Hematopoietic multipotent progenitor cell (in vitro differentiated cells): ENCODE results near the gene WNK2. TPM values are rescaled to one million over a fixed set of nuclear protein-coding genes. Genes with fewer than 3 reads are reported as not detected.
A peak's percentile ranks its signal among the peaks of the same experiment; 100 is the strongest.

Experiments used
- DNase-seq, 3 donors: peaks; one replicate each; pipeline ENCODE4 v3.0.0-alpha.2; 2011 to 2015; ENCODE audit warnings: low read depth in 2 of 3, low spot score in 2 of 3
- total RNA-seq: library from RNA; depleted of rRNA; stranded (reverse); fragments of >200 nt; gene quantifications from one replicate; pipeline ENCODE4 v1.2.3, GENCODE V29; 2012

Gene WNK2
- total RNA-seq, 1 donor = under 0.01 TPM

DNA sequence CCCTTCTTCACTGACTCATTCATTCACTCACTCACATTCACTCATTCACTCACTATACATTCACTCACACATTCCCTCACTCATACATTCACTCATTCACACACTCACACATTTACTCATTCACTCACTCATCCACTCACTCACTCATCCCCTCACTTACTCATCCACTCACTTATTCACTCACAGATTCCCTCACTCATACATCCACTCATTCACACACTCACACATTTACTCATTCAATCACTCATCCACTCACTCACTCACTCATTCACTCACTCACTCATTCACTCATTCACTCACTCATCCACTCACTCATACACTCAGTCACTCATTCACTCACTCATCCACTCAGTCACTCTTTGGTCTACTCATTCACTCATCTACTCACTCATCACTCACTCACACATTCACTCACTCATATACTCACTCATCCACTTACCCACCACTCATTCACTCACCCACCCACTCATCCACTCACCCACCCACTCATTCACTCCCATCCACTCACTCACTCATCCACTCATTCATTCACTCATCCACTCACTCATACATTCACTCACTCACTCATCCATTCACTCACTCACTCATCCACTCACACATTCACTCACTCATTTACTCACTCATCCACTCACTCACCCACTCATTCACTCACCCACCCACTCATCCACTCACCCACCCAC, 27.2 kb downstream of the WNK2 start:
- no peak for DNase-seq

DNA sequence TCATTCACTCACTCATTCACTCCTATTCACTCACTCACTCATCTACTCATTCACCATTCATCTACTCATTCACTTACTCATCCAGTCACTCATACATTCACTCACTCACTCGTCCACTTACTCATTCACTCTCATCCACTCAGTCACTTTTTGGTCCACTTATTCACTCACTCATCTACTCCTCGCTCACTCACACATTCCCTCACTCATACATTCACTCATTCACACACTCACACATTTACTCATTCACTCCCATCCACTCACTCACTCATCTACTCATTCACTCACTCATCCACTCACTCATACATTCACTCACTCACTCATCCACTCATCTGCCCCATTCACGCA, 27.7 kb downstream of the WNK2 start:
- DNase-seq = no peak

DNA sequence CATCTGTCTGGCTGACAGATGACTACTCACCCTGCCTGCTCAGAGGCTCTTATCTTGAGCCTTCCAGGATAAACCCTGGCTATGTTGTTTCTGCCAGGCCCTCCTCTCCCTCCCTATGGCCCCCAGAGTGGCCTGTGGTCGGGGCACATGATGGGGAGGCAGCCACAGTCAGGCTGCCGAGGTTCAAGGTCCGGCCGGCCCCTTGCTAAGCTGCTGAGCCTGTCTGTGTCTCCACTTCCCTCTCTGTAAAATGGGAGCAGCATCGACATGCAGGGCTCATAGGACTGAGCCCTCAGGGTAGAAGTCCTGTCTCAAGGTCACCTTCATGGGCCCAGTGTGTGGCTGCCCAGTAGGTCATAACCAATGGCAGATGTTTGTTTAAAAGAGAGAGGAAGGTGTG, 28.5 kb downstream of the WNK2 start:
- no peak for DNase-seq

DNA sequence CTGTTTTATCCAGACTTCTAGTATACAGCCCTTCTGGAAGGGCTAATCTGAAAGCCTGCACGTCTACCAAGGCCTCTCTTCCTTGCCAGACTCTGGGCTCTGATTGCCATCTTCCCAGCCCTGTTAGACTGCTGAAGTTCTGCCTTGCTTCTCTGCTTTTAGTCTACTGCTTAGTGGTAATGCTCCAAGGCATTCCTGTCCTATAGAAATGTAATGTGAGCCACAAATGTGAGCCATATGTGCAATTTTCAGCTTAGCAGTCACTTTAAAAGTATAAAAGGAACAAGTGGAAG, 32.1 kb downstream of the WNK2 start:
- DNase-seq = no peak

DNA sequence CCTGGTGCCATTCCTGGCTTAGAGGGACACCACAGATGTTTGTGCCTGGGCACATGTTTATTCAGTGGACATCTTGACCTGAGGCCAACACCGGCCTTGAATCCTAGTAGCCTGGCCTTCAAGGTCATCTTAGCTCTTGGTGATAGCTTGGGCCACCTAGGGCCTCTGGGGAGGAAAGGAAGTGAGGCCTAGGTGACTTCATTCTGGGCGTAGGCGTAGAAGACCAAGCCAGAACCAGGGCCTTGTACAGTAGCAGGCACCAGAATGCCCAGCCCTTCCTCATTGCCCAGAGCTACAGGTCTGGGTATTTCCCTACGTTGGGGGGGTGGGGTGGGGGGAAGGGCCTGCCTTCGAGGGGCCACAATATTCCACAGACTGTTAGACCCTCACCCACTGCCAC, 33.8 kb downstream of the WNK2 start:
- no peak for DNase-seq

DNA sequence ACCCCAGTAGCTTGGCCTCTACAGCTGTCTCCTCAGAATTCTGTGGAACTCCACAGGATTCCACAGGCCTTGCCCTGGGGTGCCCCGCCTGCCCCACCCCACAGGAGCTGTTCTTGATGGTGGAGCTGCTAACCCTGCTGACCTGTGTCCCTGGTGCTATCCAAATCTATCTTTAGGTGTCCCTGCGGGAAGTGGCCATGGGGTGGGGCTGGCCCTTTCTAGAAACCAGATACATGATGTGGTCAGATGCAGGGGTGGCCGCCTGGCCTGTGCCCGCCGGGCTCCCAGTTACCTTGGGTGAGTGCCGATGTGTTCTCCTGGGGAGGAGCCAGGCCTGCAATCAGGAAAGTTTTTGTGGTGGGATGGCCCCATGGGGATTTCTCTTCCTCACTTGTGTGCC, 34.2 kb downstream of the WNK2 start:
- no peak for DNase-seq

DNA sequence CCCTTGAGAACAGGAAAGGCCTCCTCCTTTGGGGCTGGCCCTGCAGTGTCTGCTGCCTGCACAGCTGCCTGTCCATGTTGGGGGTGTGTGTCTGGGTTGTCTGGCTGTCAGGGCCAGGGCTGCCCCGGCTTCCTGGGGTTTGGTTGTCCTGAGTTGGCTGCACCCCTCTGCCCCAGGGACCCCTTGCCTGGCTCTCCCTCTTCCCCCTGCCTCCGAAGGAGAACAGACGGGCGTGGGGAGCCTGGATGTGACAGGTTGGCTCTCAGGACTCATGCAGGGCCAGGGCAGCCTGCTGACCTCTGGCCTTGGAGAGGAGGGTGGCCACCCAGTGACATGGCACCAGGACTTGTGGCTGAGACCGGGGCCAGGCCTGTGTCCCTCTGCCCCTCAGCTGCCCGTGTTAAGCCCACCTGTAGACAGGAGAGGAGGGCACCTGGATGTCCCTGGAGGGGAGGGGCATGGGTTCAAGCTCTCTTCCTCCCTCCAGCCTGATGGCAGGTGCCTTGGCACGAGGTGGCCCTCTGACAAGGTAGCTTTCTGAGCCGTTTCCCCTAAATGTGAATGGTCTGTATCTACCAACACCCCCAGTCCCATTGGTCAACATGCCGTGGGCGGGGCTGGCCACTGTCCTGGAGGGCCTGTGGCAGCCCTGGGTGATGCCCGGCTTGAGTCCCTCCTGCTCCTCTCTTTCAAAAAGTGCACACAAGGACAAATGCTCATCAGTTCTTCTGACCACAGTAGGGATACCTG, 34.9 kb downstream of the WNK2 start:
- DNase-seq = no peak

DNA sequence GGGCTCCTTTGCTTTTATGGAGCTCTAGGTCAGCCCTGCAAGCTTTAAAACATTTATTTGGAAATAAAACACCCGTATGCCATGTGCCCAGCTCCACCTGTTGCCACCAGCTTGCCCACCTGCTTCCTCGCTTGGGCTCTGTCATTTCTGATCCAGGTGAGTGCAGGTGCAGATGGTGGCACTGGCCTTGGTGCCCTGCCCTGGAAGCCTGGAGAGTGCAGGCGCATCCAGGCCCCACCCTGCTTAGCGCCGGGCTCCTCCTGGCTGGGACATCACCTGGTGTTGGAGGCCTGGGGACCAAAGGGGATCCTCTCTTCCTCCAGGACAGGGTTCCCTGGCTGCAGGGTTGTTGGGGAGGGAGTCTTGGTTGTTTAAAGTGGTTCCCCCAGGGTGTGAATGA, 35.8 kb downstream of the WNK2 start:
- no peak for DNase-seq

DNA sequence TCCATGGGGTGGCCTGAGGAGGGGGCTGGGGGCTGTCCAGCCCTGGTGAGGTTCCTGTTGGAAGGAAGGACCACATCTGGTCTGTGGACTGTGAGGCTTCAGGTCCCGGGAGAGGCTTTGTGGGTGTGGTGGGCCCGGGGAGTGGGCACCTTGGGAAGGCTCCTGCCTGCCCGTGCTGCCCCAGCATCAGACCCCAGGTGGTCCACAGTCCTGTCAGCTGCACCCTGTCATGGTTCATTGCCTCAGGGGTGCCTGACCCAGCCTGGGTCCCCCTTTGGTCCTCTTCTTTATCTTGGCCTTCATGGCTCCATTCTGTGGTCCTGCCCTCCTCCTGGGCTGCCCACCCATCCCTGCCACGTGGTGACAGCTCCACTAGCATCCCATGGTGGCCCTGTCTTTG, 36.7 kb downstream of the WNK2 start:
- no peak for DNase-seq

DNA sequence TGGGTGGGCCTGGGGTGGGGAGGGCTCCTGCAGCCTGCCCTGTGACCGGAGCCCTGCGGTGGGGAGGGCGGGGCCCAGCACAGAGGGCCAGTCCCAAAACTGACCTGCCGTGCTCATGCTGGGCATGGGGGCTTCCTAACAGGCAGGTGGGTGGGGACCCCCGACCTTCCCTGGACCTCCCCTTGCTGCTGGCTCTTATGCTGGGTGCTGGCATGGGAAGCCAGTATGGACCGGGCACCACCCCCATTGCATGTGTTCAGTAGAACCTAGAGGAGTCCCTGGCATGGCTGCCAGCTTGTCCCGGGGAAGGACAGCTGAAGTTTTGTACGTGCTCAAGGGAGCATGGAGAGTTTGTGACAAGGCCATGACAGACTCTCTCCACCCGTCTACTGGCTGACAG, 37.1 kb downstream of the WNK2 start:
- no peak for DNase-seq

DNA sequence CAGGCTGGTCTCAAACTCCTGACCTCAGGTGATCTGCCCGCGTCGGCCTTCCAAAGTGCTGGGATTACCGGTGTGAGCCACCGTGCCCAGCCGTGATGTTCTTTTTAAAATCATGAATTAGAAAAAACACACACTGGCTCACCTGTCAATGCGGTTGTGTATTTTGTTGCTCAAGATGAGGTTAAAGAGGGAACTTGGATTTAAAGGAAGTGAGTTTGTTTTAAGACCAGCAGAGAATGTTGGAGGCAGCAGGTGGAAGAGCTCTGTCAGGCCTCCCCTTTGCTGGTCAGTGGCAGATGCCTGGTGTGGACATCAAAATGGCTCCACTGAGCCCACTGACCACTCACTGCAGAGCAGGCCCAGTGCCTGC, 38.9 kb downstream of the WNK2 start:
- peak in 2 of 3 donors; percentile 21 to 59 for DNase-seq

DNA sequence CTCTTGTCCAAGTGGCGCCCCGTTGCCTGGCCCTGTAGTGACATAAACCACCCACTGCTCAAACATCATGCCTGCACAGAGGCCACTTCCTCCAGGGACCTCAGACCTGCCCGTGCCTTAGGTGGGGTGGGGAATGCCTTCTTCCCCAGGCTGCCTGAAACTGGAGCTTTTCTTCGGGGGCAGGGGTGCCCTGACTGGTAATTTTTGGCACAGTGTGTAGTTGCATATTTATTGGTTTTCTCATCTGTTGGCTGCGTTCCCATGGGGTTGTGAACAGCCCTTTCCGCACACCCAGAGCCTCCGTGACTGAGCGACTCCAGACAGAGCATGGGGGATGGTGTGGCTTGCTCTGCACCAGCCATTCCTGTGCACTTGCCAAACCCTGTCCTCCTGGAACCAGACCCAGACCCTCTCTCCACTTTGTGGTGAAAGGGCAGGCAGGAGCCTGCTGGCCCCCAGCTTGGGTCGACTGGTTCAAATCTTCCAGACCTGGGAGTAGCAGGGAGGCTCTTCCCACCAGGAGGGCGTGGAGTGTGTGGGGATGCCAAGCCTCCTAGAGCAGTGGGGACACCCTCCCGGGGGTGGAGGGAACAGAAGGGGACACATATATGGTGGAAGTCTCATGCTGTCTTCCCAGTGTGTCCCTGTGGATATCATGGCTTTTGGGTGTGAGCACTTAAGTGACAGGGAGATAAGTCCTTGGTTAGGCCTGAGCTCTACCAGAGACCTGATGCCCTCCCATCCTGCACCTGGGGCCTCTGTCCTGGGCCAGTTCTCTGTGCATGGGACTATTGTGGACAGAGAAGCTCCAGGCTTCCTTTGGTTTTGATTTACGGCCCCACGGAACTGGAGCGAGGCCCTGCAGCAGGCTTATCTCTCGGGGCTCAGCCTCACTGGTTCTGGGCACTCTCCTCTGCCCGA, 39.6 kb downstream of the WNK2 start:
- peak in 2 of 3 donors; percentile 19 to 47 for DNase-seq

DNA sequence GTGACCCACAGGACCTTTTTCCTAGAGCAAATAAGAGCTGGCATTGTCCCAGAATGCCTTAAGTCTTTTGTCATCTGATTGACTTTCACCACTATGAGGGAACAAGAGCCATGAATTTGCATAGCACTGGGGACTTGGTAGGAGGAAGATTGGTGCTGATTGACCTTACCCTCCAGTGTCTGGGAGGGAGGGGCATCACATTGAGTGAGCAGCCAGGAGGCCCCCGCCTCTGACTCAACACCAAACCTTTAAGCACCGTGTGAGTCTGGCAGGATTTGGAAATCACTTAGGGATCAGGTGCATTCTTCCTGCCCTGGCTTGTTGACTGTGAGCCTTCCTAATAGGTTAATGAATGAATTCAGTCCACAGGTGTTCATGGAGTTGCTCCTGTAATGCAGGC, 40.7 kb downstream of the WNK2 start:
- DNase-seq = no peak

DNA sequence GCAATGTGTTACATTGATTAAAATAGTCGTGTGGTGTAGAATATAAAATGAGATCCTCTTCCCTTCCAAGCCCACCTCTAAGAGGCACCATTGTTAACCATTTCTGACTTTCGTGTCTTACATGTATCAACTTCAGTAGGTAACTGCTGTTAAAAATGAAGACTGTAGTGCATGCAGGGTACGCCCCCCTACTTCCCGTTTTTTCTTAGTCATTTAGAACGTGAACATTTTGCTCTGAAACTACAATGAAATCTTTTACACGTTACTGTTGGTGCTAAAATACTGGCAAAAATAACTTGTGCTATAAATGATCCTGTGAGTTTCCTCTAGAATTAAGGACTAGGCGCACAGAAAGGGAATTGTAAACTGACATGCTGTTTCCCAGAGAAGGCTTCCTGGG, 41.5 kb downstream of the WNK2 start:
- peak in 2 of 3 donors; percentile 32 to 62 for DNase-seq

DNA sequence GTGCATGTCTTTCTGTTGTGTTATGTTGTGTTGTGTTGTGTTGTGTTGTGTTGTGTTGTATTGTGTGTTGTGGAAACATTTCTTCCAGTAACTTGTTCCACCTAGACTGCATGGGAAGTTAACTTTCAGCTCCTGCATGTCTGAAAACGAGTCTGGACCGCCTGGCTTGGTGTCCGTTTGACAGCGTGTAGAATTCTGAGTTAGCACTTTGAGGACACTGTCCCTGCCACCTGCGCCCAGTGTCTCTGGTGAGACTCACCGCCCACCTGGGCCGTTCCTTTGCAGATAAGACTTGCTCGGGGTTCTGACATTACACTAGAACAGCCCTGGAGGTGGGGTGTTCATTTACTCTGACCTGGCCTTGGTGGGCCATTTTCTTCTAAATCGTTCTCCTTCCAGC, 42.0 kb downstream of the WNK2 start:
- no peak for DNase-seq

DNA sequence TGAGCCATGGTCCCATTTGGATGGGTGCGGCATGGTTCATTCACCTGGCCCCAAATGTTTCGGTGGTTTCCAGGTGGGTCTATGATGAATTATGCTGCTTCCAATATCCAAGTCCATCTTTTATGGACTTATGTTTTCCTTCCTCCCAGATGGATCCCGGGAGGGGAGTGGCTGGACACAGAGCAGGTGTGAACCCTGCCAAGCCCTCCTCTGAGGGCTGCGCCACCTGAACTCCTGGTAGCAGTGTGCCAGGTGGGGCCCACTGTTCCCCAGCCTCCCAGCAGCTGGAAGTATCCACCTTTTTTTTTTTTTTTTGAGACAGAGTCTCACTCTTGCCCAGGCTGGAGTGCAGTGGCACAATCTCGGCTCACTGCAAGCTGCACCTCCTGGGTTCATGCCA, 42.9 kb downstream of the WNK2 start:
- DNase-seq = no peak

DNA sequence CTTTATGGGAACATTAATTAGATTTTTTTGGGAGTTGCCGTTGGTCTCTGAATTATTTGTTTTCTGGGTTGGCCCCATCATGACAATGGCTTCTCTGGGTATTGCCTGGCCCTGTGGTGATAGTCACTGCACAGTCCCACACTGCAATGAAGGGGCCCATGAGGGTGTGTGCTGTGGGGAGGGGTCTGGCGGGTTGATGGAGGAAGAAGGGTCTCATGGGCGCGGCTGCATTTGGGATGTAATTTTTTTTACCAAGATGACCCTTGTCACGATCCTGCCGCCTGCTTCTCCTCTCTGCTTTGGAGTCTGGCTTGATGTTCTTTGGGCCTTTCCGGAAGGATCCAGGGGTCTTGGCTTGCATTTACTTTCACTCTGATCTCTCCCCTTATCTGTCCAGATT, 44.1 kb downstream of the WNK2 start:
- DNase-seq = no peak

DNA sequence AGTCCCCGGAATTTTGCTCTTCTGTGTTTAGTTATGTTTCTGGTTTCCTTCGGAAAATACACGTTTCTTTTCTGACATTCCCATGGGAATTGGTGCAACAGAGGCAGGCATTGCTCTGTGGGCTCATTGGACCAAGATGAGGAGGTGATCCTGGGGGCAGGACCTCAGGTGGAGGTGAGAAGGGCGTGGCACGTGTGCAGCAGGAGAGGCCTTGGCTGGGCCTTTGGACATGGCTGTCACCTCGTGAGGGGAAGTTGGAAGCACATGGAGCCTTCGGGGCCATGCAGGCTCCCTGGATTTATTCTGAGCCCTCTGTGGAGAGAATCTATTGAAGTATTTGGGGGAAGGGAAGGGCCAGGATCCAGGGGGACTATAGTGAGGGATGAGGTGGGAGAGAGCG, 44.5 kb downstream of the WNK2 start:
- no peak for DNase-seq

DNA sequence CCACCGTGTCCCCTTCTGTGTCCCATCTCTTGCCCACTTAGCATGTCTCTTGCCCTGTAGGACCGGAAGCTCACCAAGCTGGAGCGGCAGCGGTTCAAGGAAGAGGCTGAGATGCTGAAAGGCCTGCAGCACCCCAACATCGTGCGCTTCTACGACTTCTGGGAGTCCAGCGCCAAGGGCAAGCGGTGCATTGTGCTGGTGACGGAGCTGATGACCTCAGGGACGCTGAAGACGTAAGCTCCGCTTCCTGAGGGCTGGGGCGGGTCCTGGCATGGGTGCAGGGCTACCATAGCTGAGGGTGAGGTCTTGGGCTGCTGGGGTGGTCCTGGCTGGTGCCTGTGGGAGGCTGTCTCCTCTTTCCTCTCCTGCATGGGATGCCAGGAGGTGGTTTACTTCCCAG, 45.7 kb downstream of the WNK2 start:
- no peak for DNase-seq

DNA sequence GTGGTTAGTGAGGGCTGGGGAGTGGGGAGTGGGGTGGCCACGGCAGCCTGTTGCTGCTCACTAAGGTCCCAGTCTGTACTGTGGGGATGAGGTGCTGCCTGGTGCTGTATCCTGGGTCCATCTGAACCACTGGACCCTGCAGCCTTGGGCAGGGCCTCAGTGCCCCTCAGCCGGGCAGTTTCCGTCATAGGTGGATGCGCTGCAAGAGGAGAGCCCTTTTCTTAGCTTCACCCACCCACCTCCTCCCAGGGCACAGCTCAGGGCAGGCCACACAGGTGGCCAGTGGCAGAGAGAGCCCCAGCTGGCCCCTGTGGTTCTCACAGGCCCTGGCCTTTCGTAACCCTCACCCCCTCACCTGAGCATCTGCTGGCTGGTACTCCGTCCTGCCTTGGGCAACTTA, 46.2 kb downstream of the WNK2 start:
- DNase-seq = no peak

DNA sequence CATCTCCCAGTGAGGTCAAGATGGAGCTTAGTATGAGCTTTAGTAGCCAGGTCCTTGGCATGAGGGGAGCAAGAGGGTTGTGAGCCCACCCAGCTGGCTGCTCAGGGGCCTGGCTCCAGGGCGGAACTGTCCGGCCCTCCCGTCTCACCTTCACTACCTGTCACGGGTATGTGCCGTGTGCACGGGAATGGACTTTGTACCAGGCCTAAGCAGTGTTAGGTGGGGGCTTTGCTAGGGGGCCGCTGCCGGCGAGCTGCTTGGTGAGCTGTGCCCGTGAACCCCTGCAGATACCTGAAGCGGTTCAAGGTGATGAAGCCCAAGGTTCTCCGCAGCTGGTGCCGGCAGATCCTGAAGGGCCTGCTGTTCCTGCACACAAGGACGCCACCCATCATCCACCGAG, 46.7 kb downstream of the WNK2 start:
- no peak for DNase-seq

DNA sequence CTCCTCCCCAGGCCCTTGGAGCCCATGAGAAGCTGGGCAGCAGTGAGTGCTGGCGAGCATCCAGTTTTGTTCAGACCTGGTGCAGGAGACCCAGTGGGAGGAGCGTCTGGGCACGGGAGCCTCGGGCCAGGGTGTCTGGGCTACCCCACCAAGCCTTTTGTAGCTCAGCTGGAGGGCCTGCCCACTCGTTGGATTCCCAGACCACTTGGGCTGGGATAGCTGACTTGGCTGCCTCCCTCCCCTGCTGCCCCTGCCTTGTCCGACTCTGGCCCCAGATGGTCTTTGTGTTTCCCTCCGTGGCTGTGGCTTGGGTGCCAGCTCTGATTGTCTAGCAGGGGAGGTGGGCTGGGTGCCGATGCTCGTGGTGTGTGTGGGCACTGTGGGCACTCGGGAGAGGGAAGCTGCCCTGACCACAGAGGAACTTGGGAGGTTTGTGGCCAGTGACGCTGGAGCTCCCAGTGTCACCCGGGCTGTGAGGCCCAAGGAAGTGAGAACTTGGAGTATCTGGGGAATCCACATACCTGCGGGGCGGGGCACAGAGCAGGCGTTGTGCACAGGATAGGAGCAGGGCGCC, 47.3 kb downstream of the WNK2 start:
- DNase-seq = peak in 2 of 3 donors; percentile 50 to 70
